GM19455 (cell line): ENCODE measurements around the gene SERTAD3.
"Not testable (repeated sequence)": the region's sequence is repeated elsewhere in the genome, so short reads cannot be mapped to it uniquely, and the experiment has no call there.

ENCODE experiments used
- ATAC-seq: cut with Tn5 transposase; IDR thresholded peaks from one replicate; pipeline ENCODE4 v1.9.1; 2021; ENCODE audit not compliant: unreplicated experiment

SERTAD3 gene

DNA sequence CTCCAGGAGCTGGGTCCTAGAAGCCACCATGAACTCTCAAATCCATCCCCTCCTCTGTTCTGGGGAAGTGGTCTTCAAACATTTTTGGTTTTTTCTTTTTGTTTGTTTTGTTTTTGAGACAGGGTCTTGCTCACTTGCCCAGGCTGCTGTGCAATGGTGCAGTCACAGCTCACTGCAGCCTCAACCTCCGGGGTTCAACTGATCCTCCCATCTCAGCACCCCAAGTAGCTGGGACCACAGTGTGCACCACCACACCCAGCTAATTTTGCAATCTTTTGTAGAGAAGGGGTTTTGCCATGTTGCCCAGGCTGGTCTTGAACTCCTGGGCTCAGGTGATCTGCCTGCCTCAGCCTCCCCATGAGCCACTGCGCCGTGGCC, 14.5 kb upstream of the SERTAD3 start:
- ATAC-seq = no peak

DNA sequence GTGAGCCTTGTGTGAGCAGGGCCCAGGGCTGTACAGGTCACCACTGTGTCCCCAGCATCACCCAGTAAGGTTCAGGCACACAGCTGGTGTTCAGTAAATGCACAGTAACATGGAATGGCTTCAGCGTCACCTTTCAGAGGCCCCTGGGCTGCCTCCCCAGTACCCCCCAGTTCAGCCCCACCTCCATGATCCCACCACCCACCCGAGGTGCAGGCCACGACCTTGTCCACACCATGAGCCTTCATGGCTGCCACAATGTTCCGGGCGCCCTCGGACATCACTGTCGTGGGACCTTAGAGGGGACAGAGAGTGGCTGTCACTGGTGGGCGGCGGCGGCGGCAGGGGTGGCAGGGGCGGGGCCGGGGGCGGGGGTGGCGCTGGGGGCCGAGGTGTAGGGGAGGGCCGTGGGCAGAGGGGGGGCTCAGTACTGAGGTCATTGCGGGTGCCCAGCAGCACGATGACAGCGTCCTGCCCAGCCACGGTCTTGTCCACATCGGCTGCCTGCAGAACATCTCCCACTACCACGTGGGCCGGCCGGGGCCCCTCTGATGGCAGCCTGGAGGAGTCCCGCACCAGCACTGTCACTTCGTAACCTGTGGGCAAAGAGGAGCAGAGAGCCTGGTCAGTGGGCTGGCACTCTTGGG, 13.9 kb upstream of the SERTAD3 start:
- ATAC-seq = no peak

- no peak for ATAC-seq
Measured at GRCh38 chr19:40457048-40457447, 12.9 kb upstream of the SERTAD3 start.

GRCh38 chr19:40453943-40454342, 9.8 kb upstream of the SERTAD3 start:
- not testable (repeated sequence) for ATAC-seq

- no peak for ATAC-seq
Measured at GRCh38 chr19:40453151-40453735, 9.1 kb upstream of the SERTAD3 start.

DNA sequence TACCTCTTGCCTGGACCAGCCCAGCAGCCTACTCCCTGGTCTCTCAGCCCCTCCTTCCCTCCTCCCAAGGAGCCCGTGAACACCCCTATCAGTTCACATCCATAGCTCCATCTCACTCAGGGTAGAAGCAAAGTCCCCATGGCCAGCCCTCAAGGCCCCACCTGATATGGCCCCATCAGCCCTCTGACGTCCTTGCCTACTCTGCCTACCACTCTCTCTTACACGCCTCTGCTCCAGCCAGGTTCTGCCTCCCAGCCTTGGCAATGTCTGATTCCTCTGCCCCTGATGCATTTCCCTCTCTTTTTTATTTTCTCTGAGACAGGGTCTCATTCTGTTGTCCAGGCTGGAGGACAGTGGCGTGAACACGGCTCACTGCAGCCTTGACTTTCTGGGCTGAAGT, 7.9 kb upstream of the SERTAD3 start:
- no peak for ATAC-seq

DNA sequence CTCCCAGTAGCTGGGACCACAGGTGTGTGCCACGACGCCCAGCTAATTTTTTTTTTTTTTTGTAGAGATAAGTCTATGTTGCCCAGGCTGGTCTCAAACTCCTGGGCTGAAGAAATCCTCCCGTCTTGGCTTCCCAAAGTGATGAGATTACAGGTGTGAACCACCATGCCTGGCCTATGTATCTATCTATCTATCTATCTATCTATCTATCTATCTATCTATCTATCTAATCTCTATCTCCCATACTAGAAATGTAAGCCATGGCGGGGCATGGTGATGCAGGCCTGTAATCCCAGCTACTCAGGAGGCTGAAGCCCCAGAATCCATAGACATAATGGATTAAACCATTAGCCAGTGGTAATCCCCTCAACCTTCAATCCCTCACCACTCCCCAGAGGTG, 6.5 kb upstream of the SERTAD3 start:
- no peak for ATAC-seq

DNA sequence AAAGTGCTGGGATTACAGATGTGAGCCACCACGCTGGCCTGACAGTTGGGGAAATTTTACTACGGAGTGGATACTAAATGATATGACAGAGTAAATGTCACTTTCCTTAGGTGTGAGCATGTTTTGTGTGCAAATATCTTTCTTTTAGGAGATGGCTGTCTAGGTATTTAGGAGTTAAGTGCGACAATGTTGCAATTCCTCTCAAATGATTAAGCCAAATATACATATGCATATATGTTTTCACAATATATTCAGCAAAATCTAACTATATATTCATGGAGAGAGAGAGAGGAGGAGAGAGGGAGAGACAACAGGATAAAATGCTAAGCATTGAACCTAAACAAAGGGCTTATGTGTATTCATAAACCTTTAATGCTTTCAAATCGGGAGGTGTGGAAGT, 5.4 kb upstream of the SERTAD3 start:
- ATAC-seq = no peak

DNA sequence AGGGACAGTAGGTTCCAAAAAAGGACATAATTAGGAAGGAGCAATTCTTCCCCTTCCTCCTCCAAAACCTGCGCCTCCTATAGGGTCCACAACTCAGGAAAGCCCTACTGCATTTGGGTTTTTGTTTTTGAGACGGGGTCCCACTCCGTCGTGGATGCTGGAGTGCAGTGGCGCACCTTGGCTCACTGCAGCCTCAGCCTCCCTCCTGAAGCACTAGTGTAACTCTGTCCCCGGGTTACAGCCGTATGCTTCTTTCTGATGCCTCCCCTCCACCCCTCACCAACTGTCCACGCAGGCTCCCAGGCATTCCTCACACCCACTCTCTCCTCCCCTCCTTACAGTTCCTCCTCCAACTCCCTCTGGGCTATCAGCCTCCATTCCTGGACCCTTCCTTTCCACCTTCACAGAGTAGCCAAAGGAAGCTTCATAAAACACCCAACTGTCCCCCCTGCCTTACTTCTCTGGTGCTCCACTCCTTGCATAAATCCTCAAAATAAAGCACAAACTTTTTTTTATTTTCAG, 2.2 kb upstream of the SERTAD3 start:
- ATAC-seq = no peak

DNA sequence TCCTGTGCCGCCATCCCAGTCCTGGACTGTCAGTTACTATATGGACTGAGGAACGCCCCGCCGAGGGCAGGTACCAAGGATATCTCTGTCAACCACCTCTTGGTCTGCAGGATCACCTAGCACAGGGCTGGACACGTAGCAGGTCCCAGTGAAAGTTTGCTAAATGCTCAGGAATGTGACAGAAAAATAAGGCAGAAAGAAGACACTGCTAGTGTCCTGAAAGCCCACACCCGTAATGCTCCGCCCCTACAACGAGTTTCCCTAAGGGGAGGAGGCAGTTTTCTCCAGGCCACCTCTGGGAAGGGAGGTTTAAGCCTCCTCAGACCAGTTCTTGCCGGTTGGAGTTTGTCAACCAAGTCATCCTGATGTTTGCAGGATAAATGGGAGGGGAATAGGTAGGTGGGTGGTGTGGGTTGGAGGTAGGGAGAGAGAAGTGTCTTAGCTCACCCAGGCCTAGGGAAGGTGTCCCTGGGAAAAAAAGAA, 1.7 kb upstream of the SERTAD3 start:
- ATAC-seq = no peak

GRCh38 chr19:40444825-40445312, 734 bp upstream of the SERTAD3 start:
- ATAC-seq = no peak

GRCh38 chr19:40443131-40443999, 770 bp downstream of the SERTAD3 start:
- ATAC-seq = peak; percentile 74

- ATAC-seq = no peak
Measured at GRCh38 chr19:40442328-40443130, 1.6 kb downstream of the SERTAD3 start.

DNA sequence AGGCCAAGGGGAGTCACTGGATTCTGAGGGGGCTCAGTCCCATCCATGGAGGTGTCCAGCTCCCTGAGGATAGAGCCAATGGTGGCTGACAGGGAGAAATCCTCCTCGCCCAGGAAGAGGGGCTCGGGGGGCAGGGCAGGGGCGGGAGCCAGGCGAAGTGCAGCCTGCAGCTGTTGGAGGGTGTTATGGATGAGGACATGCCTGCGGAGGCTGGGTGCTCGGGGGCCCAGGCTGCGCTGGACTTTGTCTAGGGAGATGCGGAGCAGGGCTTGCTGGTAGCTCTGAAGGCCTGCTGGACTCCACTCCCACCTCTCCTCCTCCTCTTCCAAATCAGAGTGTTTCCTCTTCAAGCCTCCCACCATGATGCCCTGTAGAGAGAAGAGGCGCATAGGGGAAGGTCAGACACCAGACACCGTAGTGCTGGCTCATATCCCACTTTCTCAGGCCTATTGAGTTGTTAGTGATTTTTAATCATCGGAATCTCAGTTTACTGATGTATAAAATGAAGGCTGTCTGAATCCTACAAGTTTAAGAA, 2.3 kb downstream of the SERTAD3 start:
- no peak for ATAC-seq

DNA sequence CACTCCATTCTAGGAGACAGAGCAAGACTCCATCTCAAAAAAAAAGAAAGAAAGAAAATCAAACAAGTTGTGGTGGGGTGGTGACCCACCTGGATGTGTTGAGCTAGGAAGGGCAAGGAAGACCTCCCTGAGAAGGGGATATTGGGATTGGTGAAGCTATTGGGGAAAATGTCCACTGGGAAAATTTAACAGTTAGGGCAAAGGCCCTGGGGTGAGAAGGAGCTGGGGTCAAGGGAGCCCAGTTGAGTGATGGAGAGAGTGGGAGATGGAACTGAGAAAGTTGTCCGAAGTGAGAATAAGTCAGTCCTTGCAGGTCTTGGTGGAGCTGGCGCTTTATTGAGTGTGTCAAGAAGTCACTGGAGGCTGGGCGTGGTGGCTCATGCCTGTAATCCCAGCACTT, 5.9 kb downstream of the SERTAD3 start:
- ATAC-seq = no peak

GRCh38 chr19:40433391-40434216, 10.5 kb downstream of the SERTAD3 start:
- no peak for ATAC-seq

DNA sequence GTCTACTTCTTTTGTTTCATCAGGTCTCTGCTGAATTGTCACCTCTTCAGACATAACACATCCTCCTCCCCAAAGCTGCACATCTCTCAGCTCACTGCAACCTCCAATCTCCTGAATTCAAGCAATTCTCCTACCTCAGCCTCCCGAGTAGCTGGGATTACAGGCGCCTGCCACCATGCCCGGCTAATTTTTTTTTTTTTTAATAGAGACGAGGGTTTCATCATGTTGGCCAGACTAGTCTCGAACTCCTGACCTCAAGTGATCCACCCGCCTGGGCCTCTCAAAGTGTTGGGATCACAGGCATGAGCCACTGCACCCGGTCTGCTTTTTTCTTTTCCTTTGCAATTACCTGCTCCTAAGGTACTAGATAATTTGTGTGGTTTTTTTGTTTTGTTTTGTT, 11.4 kb downstream of the SERTAD3 start:
- not testable (repeated sequence) for ATAC-seq

- ATAC-seq = no peak
Measured at GRCh38 chr19:40431698-40432097, 12.4 kb downstream of the SERTAD3 start.

GRCh38 chr19:40430242-40430641, 13.9 kb downstream of the SERTAD3 start:
- ATAC-seq = not testable (repeated sequence)

GRCh38 chr19:40428197-40428596, 15.9 kb downstream of the SERTAD3 start:
- ATAC-seq = not testable (repeated sequence)
